AG10803 (cell line): ENCODE measurements around the gene DEFB132.
A peak's percentile ranks its signal among the peaks of the same experiment; 100 is the strongest.

Source experiments
- DNase-seq: peaks from one replicate; pipeline ENCODE4 v3.0.0; 2010; ENCODE audit warnings: low read depth
- H3K4me3 ChIP-seq: 2 replicates; pipeline ENCODE4 v1.5.1; 2011; ENCODE audit warnings: mild to moderate bottlenecking, low read length, control low read depth
- TF ChIP-seq, protein P1 (sequence below): conservative IDR thresholded peaks from 2 replicates; pipeline ENCODE4 v1.5.1; 2011; ENCODE audit warnings: mild to moderate bottlenecking, low read length, control low read depth, inconsistent platforms

DEFB132 gene

DNA sequence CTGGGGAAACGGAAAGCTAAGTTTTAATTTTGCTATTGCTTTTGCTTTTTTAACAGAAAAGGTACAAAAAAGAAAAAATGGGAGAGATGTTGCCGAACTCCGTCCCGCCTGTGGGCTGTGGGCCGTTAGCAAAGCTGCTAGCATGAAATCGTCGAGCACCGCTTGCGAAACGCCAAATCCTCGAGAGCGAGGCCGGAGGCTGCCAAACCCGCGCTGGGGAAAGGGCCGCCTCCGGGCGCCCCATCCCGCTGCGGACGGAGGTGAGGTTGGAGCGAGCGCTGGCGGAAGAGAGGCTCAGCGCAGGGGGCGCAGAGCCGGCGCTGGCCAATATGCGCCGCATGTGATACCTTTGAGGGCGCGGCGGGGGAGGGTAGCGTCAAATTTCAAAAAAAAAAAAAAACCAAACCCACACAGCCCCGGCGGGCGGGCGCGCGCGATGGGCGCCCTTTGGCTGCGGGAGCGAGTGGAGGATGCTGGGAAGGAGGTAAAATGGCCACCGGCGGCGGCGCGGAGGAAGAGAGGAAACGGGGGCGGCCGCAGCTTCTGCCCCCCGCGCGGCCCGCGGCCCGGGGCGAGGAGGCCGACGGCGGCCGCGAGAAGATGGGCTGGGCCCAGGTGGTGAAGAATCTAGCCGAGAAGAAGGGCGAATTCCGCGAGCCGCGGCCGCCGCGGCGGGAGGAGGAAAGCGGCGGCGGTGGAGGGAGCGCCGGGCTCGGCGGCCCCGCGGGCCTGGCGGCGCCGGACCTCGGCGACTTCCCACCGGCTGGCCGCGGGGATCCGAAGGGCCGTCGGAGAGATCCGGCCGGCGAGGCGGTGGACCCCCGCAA lies 39.8 kb downstream of the DEFB132 start, which contains the start of gene ZCCHC3:
ZCCHC3 (plus strand) TSS at position 473 of the 827 bp plus-strand sequence; CDS start at position 490, 17 bp downstream.
- TF ChIP-seq, protein P1, sequence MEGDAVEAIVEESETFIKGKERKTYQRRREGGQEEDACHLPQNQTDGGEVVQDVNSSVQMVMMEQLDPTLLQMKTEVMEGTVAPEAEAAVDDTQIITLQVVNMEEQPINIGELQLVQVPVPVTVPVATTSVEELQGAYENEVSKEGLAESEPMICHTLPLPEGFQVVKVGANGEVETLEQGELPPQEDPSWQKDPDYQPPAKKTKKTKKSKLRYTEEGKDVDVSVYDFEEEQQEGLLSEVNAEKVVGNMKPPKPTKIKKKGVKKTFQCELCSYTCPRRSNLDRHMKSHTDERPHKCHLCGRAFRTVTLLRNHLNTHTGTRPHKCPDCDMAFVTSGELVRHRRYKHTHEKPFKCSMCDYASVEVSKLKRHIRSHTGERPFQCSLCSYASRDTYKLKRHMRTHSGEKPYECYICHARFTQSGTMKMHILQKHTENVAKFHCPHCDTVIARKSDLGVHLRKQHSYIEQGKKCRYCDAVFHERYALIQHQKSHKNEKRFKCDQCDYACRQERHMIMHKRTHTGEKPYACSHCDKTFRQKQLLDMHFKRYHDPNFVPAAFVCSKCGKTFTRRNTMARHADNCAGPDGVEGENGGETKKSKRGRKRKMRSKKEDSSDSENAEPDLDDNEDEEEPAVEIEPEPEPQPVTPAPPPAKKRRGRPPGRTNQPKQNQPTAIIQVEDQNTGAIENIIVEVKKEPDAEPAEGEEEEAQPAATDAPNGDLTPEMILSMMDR: no peak; the same call in 1 of the 2 replicates
- DNase-seq: peak; percentile 94
- peak within 1 kb of the TSS; percentile 97 for H3K4me3 ChIP-seq

DNA sequence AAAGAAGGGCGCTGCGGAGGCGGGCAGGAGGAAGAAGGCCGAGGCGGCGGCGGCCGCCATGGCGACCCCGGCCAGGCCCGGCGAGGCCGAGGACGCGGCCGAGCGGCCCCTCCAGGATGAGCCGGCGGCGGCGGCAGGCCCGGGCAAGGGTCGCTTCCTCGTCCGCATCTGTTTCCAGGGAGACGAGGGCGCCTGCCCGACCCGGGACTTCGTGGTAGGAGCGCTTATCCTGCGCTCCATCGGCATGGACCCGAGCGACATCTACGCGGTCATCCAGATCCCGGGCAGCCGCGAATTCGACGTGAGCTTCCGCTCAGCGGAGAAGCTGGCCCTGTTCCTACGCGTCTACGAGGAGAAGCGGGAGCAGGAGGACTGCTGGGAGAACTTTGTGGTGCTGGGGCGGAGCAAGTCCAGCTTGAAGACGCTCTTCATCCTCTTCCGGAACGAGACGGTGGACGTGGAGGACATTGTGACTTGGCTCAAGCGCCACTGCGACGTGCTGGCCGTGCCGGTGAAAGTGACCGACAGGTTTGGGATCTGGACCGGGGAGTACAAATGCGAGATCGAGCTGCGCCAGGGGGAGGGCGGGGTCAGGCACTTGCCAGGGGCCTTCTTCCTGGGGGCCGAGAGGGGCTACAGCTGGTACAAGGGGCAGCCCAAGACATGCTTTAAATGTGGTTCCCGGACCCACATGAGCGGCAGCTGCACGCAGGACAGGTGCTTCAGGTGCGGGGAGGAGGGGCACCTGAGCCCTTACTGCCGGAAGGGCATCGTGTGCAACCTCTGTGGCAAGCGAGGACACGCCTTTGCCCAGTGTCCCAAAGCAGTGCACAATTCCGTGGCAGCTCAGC lies 40.6 kb downstream of the DEFB132 start:
- peak; percentile 84 for DNase-seq
- TF ChIP-seq, protein P1: no peak
- H3K4me3 ChIP-seq: peak overlapping the region; percentile 97

DNA sequence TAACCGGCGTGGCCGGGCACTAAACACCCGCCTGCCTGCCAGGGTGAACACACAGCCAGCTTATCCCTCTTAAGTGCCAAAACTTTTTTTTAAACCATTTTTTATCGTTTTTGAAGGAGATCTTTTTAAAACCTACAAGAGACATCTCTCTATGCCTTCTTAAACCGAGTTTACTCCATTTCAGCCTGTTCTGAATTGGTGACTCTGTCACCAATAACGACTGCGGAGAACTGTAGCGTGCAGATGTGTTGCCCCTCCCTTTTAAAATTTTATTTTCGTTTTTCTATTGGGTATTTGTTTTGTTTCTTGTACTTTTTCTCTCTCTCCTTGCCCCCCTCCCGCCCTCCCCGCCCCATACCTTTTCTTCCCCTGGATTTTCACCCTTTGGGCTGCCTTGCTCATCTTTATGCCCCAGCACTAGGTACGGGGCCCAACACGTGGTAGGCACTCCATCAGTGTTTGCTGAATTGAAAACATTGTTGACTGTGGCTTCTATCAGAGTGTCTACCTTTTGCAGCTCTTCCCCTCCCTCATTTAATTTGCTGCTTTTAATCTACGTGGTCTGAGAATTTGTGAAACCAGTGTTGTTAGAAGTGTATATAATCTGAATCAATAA lies 41.4 kb downstream of the DEFB132 start:
- H3K4me3 ChIP-seq: peak overlapping the region; percentile 97
- DNase-seq: no peak
- TF ChIP-seq, protein P1: no peak

DNA sequence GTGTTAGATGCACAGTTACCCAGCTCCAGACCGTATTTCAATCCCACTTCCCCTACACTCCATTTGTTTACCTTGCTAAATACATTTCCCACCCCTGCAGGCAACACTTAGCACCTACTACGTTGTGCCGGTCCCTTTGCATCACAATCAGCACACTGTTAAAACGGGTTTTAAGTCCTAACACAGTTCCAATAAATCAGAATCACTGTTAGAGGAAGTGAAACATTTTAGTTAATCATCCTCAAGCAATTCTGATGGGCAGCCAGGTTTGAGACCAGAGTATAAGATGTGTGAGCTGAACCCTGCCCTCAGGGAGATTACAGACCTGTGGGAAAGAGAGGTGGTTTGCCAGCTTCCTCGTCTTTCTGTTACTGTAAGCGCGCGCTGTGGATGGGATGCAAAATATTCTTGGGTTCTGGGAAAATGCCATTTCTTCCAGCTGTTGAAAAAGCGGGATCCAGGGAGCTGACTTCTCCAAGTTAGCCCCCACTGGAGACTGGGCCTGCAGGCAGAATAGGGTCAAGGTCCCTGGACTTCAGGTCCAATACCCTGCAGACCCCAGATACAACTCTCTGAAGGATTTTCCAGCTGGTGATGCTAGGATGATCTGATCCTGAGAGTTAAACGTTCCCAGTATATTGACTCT lies 42.9 kb downstream of the DEFB132 start:
- peak overlapping the region; percentile 97 for H3K4me3 ChIP-seq
- TF ChIP-seq, protein P1: no peak
- DNase-seq: no peak

DNA sequence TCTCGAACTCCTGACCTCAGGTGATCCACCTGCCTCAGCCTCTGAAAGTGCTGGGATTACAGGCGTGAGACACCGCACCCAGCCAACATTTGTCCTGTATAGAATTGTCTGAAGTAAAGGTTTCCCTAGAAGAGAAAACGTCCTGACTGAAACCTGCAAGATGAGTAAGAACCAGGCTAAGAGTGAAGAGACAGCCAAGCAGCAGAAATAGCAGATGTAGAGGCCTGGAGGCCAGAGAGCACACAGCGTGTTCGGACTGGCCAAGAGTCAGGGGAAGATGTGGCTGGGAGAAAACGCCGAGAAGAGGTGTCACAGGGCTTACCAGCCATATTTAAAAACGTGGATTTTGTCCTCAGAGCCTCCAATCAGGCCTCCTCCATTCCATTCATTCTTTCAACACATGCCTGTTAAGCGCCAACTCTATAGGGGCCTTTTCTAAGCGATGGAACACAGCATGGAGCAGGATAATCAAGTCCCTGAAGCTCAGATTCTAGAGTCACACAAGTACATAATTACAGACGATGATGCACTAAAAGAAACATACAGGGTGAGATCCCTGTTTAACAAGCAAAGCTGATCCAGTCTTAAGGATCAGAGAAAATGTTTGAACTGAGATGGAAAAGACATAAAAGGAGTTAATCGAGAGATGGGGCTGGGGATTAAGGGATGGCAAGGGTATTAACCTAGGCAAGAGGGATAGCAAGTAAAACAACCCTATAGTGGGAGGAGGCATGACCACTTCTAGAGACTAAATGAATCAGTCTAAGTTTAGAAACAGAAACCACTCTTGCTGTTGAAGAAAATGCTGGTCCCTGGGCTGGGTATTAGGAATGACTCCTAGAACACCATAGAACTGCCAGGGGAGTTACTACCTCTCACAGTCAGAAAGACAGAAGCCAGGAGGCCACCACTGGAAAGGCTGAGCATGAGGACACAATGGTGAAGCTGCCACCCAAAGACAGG lies 44.6 kb downstream of the DEFB132 start:
- H3K4me3 ChIP-seq: no peak overlapping the region
- no peak for DNase-seq
- TF ChIP-seq, protein P1: no peak

DNA sequence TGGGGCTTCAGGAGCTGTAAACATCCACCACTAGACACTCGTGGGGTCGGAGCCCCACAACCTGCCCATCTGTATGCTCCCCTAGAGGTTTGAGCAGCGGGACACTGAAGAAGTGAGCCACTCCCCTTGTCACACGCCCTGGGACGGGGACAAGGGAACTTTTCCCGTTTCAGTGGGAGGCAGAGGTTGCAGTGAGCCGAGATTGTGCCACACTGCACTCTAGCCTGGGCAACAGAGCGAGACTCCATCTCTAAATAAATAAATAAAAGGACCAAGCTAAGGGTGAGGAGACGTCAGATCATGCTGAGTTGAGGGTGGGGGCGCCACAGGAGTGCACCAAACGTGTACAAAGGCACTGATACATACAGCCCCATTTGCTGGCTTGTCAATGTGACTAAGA lies 48.2 kb downstream of the DEFB132 start:
- no peak overlapping the region for H3K4me3 ChIP-seq
- no peak for DNase-seq
- TF ChIP-seq, protein P1: no peak
